Raji (cell line): ENCODE data around the gene ATF5.

Source experiments
- POLR2A ChIP-seq: IDR thresholded peaks from 2 replicates; pipeline ENCODE4 v1.6.1; 2011; ENCODE audit warnings: low read depth, low read length, control low read depth; ENCODE audit not compliant: insufficient read depth

The ATF5 gene

GRCh38 chr19:49924004-49924880, 4.8 kb upstream of the ATF5 start:
- TF ChIP-seq POLR2A = no peak

- TF ChIP-seq POLR2A = no peak
Observed at GRCh38 chr19:49925486-49925885, 3.5 kb upstream of the ATF5 start.

GRCh38 chr19:49926515-49926914, 2.5 kb upstream of the ATF5 start:
- TF ChIP-seq POLR2A = no peak

GRCh38 chr19:49927526-49928264, 1.3 kb upstream of the ATF5 start:
- no peak for TF ChIP-seq POLR2A

GRCh38 chr19:49929611-49930482, 842 bp downstream of the ATF5 start:
- TF ChIP-seq POLR2A = peak; percentile 99

GRCh38 chr19:49930483-49931011, 1.5 kb downstream of the ATF5 start:
- no peak for TF ChIP-seq POLR2A

GRCh38 chr19:49931293-49932040, 2.5 kb downstream of the ATF5 start:
- TF ChIP-seq POLR2A = no peak

- TF ChIP-seq POLR2A = no peak
Observed at GRCh38 chr19:49932041-49932451, 3.0 kb downstream of the ATF5 start.

GRCh38 chr19:49932731-49933131, 3.7 kb downstream of the ATF5 start:
- no peak for TF ChIP-seq POLR2A

- no peak for TF ChIP-seq POLR2A
Observed at GRCh38 chr19:49933643-49934042, 4.6 kb downstream of the ATF5 start.

GRCh38 chr19:49936549-49936948, 7.5 kb downstream of the ATF5 start:
- TF ChIP-seq POLR2A = no peak

- no peak for TF ChIP-seq POLR2A
Observed at GRCh38 chr19:49937750-49938381, 8.9 kb downstream of the ATF5 start.

- no peak for TF ChIP-seq POLR2A
Observed at GRCh38 chr19:49938662-49939061, 9.7 kb downstream of the ATF5 start.

- no peak for TF ChIP-seq POLR2A
Observed at GRCh38 chr19:49939721-49940481, 10.9 kb downstream of the ATF5 start.

- TF ChIP-seq POLR2A = no peak
Observed at GRCh38 chr19:49940482-49940791, 11.4 kb downstream of the ATF5 start.
